Motor neuron (in vitro differentiated cells): ENCODE results near the gene DNAH7. TPM values are rescaled to one million over a fixed set of nuclear protein-coding genes. Genes with fewer than 3 reads are reported as not detected.

Source experiments
- ATAC-seq, 8 experiments: fragments of 200-7000 bp; cut with Tn5 transposase; replicated peaks in 6 of 8; 2 replicates each; pipeline ENCODE4 v1.8.0; 2021; ENCODE audit warnings: mild to moderate bottlenecking in 8 of 8, moderate library complexity in 8 of 8
- H3K27ac ChIP-seq, 2 donors: fragments of 250-450 bp; sonication (Bioruptor Pico); 2 replicates each; pipeline ENCODE4 v1.9.0; 2021; ENCODE audit warnings: antibody characterized with exemption in 2 of 2, mild to moderate bottlenecking in 2 of 2, moderate library complexity in 1 of 2
- H3K4me1 ChIP-seq, 2 donors: fragments of 250-450 bp; sonication (Bioruptor Pico); replicated peaks in 1 of 2; 2 replicates each; pipeline ENCODE4 v1.6.1; 2021; ENCODE audit warnings: antibody characterized with exemption in 2 of 2, mild to moderate bottlenecking in 2 of 2, moderate library complexity in 1 of 2
- H3K4me3 ChIP-seq, 5 donors: fragments of 250-450 bp; sonication (Bioruptor Pico); 2 replicates each; pipeline ENCODE4 v1.9.0; 2021; ENCODE audit warnings: antibody characterized with exemption in 5 of 5, mild to moderate bottlenecking in 5 of 5, moderate library complexity in 4 of 5
- WGBS, 10 experiments: fragments of 450-650 bp; shearing (Covaris generic); methylation state at CpG; one replicate each; pipeline ENCODE4 v1.0.0; 2022; 5-methylcytosine and 5-hydroxymethylcytosine counted together
- in situ Hi-C, 9 experiments: fragments of 400-800 bp; cut with MboI; loops; one replicate each; pipeline ENCODE4 v1.15.0; 2021; ENCODE audit warnings: low sequenced_read_pairs in 9 of 9, low pct_unique_long_range_greater_than_20kb in 2 of 9; ENCODE audit not compliant: unreplicated experiment in 9 of 9
- total RNA-seq, 8 experiments: library from RNA; unstranded; fragments of 300-600 nt; gene quantifications; 2 replicates each; pipeline versions ENCODE4 v1.2.3 to v1.2.4, GENCODE V29; 2022

The DNAH7 gene
- total RNA-seq, result 10 to 100 TPM in 1 of 8 experiments, 1 to 10 TPM in 5, under 1 TPM in 2; 0.36 to 15.3 (median 1.5) TPM

DNA sequence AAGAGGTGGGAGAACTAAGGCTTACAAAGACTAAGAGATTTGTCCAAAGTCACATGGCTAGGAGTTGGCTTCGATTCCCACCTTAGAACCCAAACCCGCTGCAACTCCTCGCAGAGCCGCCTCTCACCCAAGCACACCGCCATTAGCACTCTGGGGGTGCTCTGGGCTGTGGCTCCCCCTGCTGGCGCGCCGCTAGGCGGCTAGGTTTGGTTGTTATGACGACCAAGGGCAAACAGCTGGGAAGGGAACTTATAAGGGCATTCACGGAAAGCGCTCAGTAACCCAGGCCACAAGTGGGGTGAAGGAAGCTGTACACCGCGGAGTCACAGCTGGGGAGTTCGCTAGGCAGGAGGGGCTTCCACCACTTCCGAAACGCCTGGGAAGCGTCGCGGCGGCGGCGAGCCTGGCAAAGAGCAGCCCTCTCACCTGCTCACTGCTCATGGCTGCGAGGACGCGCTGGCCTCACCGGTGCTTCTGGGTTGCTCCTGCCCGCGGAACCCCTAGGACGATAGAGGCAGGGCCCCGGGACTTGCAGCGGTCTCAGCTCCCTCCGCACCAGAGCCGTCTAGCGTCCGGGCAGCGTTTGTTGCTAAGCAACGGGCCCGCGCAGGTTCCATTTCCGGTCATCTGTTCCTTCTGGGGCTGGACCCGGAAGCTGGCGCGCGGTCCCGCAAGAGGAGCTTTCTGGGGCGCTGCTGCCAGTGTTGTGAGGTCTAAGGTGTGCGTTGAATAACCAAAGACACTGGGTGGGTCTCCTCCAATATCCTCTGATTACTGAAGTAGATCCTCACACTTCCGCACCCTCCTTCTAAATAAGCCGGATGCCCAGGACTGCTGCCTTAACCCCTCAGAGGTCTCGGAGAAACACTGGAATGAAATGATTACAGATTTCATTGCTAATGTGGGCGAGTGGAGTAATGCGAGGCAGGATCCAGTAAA lies at the start of gene DNAH7:
Gene DNAH7, minus strand, starts transcription at position 567 of the 939 bp plus-strand sequence. Its CDS starts 126 bp downstream, at position 441.
- peak within 1 kb of the TSS in 1 of 2 donors; percentile 32 for H3K27ac ChIP-seq
- in situ Hi-C loops, result loop anchor here in 3 of 9 experiments (10.0 to 25.0 kb wide), 3 partner anchors 114 to 406 kb away; partner anchors contain the start of gene SLC39A10 (in 2 of the 3)
- WGBS, 10 experiments, result 0 to 45% (median 5%) methylated on average over 4 to 43 of the region's 53 CpGs; no CpG with 5 or more reads in 3 of the 10 experiments

DNA sequence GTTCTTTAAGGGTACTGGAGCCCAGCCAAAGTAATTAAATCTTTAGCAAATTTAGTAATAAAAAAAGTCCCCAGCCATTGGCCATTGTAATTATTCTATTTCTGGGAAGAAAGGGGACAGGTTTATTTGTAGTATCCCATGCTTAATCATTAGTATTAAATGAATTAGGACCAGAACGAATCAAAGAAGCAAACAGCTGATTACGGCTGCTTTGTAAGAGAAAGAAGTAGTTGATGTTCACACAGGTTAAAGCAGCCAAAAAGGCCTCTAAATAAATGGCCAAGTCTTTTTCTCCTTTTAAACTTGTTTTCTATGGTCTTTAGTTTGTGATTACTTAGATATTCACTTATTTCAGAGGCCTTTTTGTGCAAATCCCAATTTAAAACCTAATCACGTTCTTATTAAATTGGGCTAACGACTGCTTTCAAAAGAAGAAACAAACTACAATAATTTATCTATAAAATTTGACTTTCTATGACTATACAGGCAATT lies 48.6 kb upstream of the DNAH7 start:
- 88 to 100% (median 94%) methylated on average over 2 to 4 of the region's 4 CpGs for WGBS, 10 experiments
- H3K27ac ChIP-seq, result no peak overlapping the region
- in situ Hi-C loops, result loop anchor here in 1 of 9 experiments (25.0 kb wide), 1 partner anchor 345 kb away; no protein-coding TSS in a partner anchor
- peaks cover 8 to 15% of the 10 kb centered on the region in 2 donors for H3K4me1 ChIP-seq
- no peak overlapping the region for H3K4me3 ChIP-seq
- no peak for ATAC-seq

More for the DNA sequence above, at the start of gene DNAH7:
- H3K4me3 ChIP-seq, result peak within 1 kb of the TSS; percentile 51 to 93 (median 63)
- H3K4me1 ChIP-seq, result no peaks in the 10 kb centered on the region
- peak; percentile 89 to 97 (median 94) for ATAC-seq

DNA sequence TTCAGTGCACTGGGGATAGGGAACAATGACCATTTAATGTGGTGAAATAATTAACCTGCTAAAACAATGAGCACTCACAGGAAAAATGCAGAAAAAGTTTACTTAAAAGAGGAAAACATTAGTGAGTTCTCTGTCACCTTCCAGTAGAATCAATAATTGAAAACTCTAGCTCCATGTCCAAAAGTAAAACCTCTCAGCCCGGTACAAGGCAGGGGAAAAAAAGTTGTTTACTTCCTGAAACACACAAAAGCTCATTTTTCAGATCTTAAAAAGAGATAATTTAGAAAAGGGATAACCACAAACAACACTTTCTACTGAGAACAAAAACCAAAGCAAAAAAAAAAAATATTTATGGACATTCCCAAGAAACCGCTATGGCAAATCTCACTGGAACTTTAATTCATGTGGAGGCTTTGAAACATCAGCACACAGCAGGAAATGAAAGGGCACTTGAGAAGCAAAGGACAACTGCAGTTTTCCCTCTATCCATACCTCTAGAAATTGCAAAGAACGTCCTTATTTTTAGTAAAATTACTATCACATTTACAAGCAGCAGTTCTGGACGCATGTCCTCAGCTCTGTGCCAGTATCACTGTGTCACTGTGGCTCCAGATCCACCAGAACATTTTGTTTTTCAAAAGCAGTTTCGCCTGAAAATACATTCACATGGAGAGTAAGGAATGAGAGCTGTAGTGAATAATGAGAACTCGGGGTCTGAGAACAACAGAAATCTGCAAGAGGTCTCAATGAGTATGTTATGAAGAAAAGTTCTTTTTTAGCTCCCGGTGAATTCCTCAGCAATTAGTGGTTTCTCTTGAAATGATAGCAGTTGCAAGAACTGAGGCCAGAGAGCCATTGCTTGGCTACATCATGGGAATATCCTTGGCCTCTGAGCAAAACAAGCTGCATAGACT lies 44.7 kb upstream of the DNAH7 start:
- 7 to 35% (median 22%) methylated on average over 2 to 7 of the region's 7 CpGs for WGBS, 10 experiments
- in situ Hi-C loops, result loop anchor here in 1 of 9 experiments (25.0 kb wide), 1 partner anchor 349 kb away; no protein-coding TSS in a partner anchor
- peak in 4 of 8 experiments; percentile 23 to 50 (median 26) for ATAC-seq
- H3K27ac ChIP-seq, result peak overlapping the region in 1 of 2 donors; percentile 69
- H3K4me1 ChIP-seq, result peaks cover 8 to 16% of the 10 kb centered on the region in 2 donors
- H3K4me3 ChIP-seq, result no peak overlapping the region

DNA sequence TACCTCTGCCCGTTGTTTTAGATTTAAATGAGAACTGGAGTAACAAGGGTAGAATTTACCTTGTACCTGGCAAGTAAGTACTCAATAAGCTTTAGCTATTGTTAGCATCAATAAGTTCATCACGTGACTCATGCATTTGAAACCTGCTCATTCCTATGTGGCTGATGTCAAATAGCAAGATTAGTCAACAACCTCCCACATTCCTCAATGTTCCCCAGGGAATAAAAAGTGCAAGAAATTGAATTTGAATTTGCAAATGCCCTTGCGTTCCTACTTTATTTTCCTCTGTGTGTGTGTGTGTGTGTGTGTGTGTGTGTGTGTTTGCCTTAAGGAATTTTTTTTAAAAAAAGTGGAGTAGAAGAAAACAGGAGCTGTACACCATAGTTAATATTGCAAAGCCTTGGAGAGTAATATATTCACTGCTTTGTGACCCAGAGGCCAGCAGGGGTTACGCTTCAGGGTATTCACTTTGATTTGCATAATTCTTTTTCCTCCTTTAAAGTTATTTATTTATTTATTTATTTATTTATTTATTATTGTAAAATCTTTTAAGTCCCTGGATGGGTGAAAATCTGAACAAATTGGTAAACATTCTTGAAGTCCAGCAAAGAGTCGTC lies 43.9 kb upstream of the DNAH7 start:
- 17 to 60% (median 44%) methylated on average over 3 to 5 of the region's 5 CpGs for WGBS, 10 experiments
- Histone ChIP-seq H3K4me1 (peaks cover 8 to 16% of the 10 kb centered on the region in 2 donors), H3K27ac (no peak overlapping the region), H3K4me3 (no peak overlapping the region)
- in situ Hi-C loops, result loop anchor here in 1 of 9 experiments (25.0 kb wide), 1 partner anchor 350 kb away; no protein-coding TSS in a partner anchor
- peak in 5 of 8 experiments; percentile 18 to 88 (median 50) for ATAC-seq

DNA sequence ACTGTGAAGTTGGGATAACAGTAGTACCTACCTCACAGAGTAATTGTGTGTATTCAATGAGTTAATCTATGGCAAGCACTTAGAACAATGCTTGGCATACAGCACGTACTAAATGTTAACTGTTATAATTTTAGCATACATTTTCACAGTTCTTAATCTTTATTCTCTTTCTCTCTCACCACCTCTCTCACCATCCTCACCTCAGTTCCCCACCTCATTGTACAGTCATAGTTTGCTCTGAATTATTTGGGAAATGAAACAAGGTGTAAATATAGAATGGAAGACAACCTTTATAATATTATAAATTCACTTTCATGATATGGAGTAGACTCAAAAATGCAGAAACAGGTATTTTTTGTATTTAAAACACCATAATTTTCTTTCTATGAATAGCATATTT lies 40.0 kb upstream of the DNAH7 start:
- no peak for ATAC-seq
- no peak overlapping the region for H3K4me3 ChIP-seq
- no peak overlapping the region for H3K27ac ChIP-seq
- in situ Hi-C loops, result loop anchor here in 1 of 9 experiments (25.0 kb wide), 1 partner anchor 354 kb away; no protein-coding TSS in a partner anchor
- H3K4me1 ChIP-seq, result peaks cover 8 to 13% of the 10 kb centered on the region in 2 donors
- 25 to 100% (median 57%) methylated on average over 1 of the region's 1 CpG; no CpG with 5 or more reads in 3 of the 10 experiments for WGBS, 10 experiments

DNA sequence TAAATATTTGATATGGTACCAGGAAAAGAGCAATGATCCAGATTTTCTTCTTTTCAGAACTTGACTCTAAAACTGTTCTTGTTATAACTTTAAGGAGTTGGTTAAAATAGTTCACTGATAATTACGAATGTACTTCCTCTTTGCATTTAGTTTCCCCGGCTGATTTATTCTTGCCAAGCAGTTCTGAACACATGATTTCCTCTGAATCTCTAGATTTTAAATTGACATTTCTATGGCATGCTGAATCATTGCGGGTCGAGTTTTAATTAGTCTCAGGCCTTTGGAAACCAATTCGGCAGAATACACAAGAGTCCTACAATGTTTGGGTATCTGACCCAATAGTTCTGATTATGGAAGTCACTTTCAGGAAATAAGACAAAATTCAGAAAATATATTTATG lies 37.3 kb upstream of the DNAH7 start:
- Histone ChIP-seq H3K4me3 (no peak overlapping the region), H3K27ac (no peak overlapping the region), H3K4me1 (peaks cover 3 to 8% of the 10 kb centered on the region in 2 donors)
- 10 to 100% (median 89%) methylated on average over 1 to 5 of the region's 5 CpGs for WGBS, 10 experiments
- peak in 1 of 8 experiments; percentile 15 for ATAC-seq
- in situ Hi-C loops, result loop anchor here in 1 of 9 experiments (25.0 kb wide), 1 partner anchor 356 kb away; no protein-coding TSS in a partner anchor

DNA sequence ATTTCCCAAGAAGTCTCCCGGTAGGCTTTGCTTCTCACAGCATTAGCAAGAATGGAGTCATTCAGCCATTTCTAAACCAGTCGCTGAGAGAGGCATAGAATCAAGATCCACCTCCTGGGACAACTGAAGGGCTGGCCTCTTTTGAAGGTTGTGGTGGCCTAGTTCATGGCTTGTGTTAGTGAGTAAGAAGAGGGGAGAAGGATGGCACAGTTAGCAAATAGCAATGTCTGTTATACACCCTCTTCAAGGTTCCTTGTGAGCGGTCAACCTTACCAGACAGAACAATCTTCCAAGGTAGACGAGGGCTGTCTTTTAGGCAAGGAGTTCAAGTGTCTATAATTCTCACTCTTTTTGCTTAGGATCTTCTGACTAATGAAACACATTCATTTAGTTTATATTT lies 35.4 kb upstream of the DNAH7 start:
- ATAC-seq, result no peak
- 13 to 100% (median 87%) methylated on average over 1 to 4 of the region's 4 CpGs for WGBS, 10 experiments
- in situ Hi-C loops, result loop anchor here in 1 of 9 experiments (25.0 kb wide), 1 partner anchor 358 kb away; no protein-coding TSS in a partner anchor
- H3K4me3 ChIP-seq, result no peak overlapping the region
- no peak overlapping the region for H3K27ac ChIP-seq
- H3K4me1 ChIP-seq, result peaks cover 5 to 10% of the 10 kb centered on the region in 2 donors

DNA sequence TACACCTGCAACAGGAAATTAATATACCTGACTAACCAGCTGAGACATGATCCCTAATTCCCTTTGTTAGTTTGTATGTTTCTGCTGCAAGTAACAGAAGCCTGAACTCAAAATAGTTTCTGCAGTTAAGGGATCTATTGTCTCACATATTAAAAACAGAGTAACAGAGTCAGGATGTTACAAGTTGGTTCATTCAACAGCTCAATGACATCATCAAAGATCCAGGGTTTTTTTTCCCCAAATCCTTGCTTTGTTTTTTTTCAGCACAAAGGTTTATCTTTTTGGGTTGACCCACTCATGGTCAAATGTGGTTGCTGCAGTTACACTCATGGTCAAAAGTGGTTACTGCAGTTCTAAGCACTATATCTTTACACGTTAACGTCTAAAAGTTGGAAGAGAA lies 35.0 kb upstream of the DNAH7 start:
- Histone ChIP-seq H3K27ac (no peak overlapping the region), H3K4me3 (no peak overlapping the region), H3K4me1 (peaks cover 5 to 10% of the 10 kb centered on the region in 2 donors)
- ATAC-seq, result no peak
- 90 to 100% (median 97%) methylated on average over 2 of the region's 2 CpGs; no CpG with 5 or more reads in 4 of the 10 experiments for WGBS, 10 experiments
- in situ Hi-C loops, result loop anchor here in 1 of 9 experiments (25.0 kb wide), 1 partner anchor 359 kb away; no protein-coding TSS in a partner anchor

DNA sequence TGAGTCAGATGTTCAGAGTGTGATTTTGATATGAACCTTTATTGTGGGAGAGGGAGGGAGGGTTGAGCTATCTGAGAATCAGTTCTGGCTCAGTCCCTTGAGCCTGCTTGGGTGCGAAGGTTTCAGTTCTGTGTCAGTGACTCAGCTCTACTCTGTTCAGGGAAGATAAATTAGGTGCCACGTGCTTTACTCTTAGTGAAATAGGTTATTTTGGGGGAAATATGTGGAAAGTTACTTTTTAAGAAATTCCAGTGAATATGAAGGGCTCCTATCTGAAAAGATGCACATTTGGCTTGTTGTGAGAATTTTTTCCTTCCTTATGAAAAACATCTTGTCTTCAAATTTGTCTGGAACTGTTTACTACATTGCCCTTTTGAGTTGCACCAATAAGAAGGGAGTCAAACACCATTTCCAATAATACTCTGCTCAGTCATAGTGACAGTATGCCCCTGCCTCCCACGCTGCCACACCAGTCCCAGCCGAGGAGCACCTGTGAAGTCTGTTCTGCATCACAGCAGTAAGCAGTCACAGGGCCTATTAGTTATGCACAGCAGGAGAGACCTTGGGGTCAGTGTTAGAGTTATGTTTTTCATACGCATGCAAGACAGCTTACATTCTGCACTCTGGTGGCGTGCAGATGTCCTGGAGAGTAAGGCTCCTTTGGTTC lies 32.8 kb upstream of the DNAH7 start:
- Histone ChIP-seq H3K4me1 (peaks cover 5 to 10% of the 10 kb centered on the region in 2 donors), H3K4me3 (no peak overlapping the region), H3K27ac (no peak overlapping the region)
- 6 to 58% (median 16%) methylated on average over 2 to 6 of the region's 6 CpGs for WGBS, 10 experiments
- in situ Hi-C loops, result loop anchor here in 1 of 9 experiments (25.0 kb wide), 1 partner anchor 361 kb away; no protein-coding TSS in a partner anchor
- peak; percentile 86 to 97 (median 92) for ATAC-seq

DNA sequence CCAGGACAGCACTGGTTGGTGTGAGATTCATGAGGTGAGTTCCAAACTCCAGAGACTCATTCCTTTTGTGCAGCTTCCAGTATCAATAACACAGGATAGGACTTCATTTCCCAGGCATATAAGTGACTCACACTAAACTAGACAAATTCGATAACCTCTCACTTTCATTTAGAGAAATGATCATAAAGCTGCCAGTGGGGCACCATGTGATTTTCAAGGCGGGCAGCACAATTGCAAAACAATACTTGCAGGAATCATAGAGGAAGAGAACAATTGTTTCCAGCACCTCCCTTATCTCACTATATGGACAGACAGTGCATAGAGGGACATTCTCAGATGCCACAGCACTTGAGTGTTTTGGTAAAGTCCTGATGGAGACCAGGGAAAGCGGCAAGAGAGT lies 31.3 kb upstream of the DNAH7 start:
- in situ Hi-C loops, result loop anchor here in 3 of 9 experiments (25.0 kb wide), 2 partner anchors 187 to 362 kb away; no protein-coding TSS in a partner anchor
- 43 to 100% (median 86%) methylated on average over 1 to 3 of the region's 3 CpGs; no CpG with 5 or more reads in 1 of the 10 experiments for WGBS, 10 experiments
- H3K4me1 ChIP-seq, result peaks cover 5 to 10% of the 10 kb centered on the region in 2 donors

More for the DNA sequence above, 31.3 kb upstream of the DNAH7 start:
- ATAC-seq, result peak in 1 of 8 experiments; percentile 21
- no peak overlapping the region for H3K4me3 ChIP-seq
- no peak overlapping the region for H3K27ac ChIP-seq
